Liver (tissue), 9 donors: Measurements from ENCODE around the gene ABHD2. TPM values are rescaled to one million over a fixed set of nuclear protein-coding genes. Genes with fewer than 3 reads are reported as not detected.

Experiments
- DNase-seq: peaks from one replicate; pipeline ENCODE4 v3.0.0-alpha.2; 2017; ENCODE audit warnings: low spot score
- H3K27ac ChIP-seq, 2 donors: one replicate each; pipeline ENCODE4 v1.7.0; 2013; ENCODE audit warnings: inconsistent platforms in 2 of 2, low read length in 2 of 2, control low read depth in 1 of 2, low read depth in 1 of 2, mild to moderate bottlenecking in 1 of 2
- H3K27me3 ChIP-seq, 4 donors: one replicate each; pipeline versions ENCODE4 v1.6.1 to v1.7.0; 2013; ENCODE audit warnings: low read length in 3 of 4, inconsistent platforms in 1 of 4, mild to moderate bottlenecking in 1 of 4, moderate library complexity in 1 of 4; ENCODE audit not compliant: control insufficient read depth in 4 of 4, insufficient read depth in 4 of 4
- H3K36me3 ChIP-seq, 4 donors: one replicate each; pipeline versions ENCODE4 v1.6.1 to v1.7.0; 2013; ENCODE audit warnings: low read length in 3 of 4, mild to moderate bottlenecking in 3 of 4, low read depth in 1 of 4, moderate library complexity in 1 of 4; ENCODE audit not compliant: control insufficient read depth in 4 of 4, insufficient read depth in 3 of 4
- H3K4me1 ChIP-seq, 4 donors: one replicate each; pipeline versions ENCODE4 v1.6.1 to v1.7.0; 2013; ENCODE audit warnings: low read length in 3 of 4, mild to moderate bottlenecking in 3 of 4, moderate library complexity in 1 of 4; ENCODE audit not compliant: control insufficient read depth in 4 of 4, insufficient read depth in 4 of 4
- H3K4me3 ChIP-seq, 3 donors: one replicate each; pipeline versions ENCODE4 v1.6.1 to v1.7.0; 2013; ENCODE audit warnings: low read length in 3 of 3, control low read depth in 1 of 3, low read depth in 1 of 3, mild to moderate bottlenecking in 1 of 3
- H3K9ac ChIP-seq, 2 donors: one replicate each; pipeline ENCODE4 v1.7.0; 2013; ENCODE audit warnings: low read length in 2 of 2, mild to moderate bottlenecking in 2 of 2, moderate library complexity in 2 of 2, control low read depth in 1 of 2, low read depth in 1 of 2
- H3K9me3 ChIP-seq, 4 donors: one replicate each; pipeline versions ENCODE4 v1.6.1 to v1.7.0; 2013; ENCODE audit warnings: low read length in 3 of 4; ENCODE audit not compliant: control insufficient read depth in 4 of 4
- ATF3 ChIP-seq: IDR thresholded peaks from 2 replicates; pipeline ENCODE4 v1.6.1; 2016; ENCODE audit warnings: antibody characterized with exemption
- EGR1 ChIP-seq, 2 donors: IDR thresholded peaks; 2 replicates each; pipeline ENCODE4 v1.6.1; 2016 to 2018; ENCODE audit warnings: antibody characterized with exemption in 2 of 2, low read depth in 2 of 2
- GABPA ChIP-seq, 2 donors: IDR thresholded peaks in 1 of 2; conservative IDR thresholded peaks in 1 of 2; 2 replicates each; pipeline ENCODE4 v1.6.1; 2016; ENCODE audit warnings: antibody characterized with exemption in 2 of 2, mild to moderate bottlenecking in 1 of 2, moderate library complexity in 1 of 2
- NR2F2 ChIP-seq: IDR thresholded peaks from 2 replicates; pipeline ENCODE4 v1.6.1; 2016; ENCODE audit warnings: antibody characterized with exemption
- RAD21 ChIP-seq, 2 donors: IDR thresholded peaks; 2 replicates each; pipeline ENCODE4 v1.6.1; 2016; ENCODE audit warnings: antibody characterized with exemption in 2 of 2, mild to moderate bottlenecking in 2 of 2
- TAF1 ChIP-seq: conservative IDR thresholded peaks from 2 replicates; pipeline ENCODE4 v1.6.1; 2016; ENCODE audit warnings: antibody characterized with exemption, mild to moderate bottlenecking
- YY1 ChIP-seq: IDR thresholded peaks from 2 replicates; pipeline ENCODE4 v1.6.1; 2016; ENCODE audit warnings: antibody characterized with exemption, mild to moderate bottlenecking
- WGBS: extraction: QIAGEN DNeasy Blood & Tissue Kit; methylation state at CpG from one replicate; pipeline ENCODE4 v1.1.7; 2013; 5-methylcytosine and 5-hydroxymethylcytosine counted together
- polyA plus RNA-seq, 2 donors: library from polyadenylated mRNA; stranded (reverse) in 1 of 2; unstranded in 1 of 2; fragments of 200-250 nt in 1 of 2; fragments of >200 nt in 1 of 2; fragmentation: Nextera tagmentation in 1 of 2; extraction: Ambion mirVana in 1 of 2; gene quantifications; one replicate each; pipeline versions ENCODE4 v1.2.1 to v1.2.3, GENCODE V29; 2013 to 2015
- total RNA-seq, 2 donors: library from RNA; depleted of rRNA; stranded (reverse); fragments of >200 nt; gene quantifications; one replicate each; pipeline ENCODE4 v1.2.3, GENCODE V29; 2014
- TF ChIP-seq, protein P1 (sequence below): IDR thresholded peaks from 2 replicates; pipeline ENCODE4 v1.6.1; 2016; ENCODE audit warnings: antibody characterized with exemption
- TF ChIP-seq, protein P2 (sequence below): IDR thresholded peaks from 2 replicates; pipeline ENCODE4 v1.6.1; 2016; ENCODE audit warnings: antibody characterized with exemption, mild to moderate bottlenecking
- TF ChIP-seq, protein P3 (sequence below): fragments of 150-350 bp; IDR thresholded peaks from 2 replicates; pipeline ENCODE4 v1.5.1; 2017; ENCODE audit warnings: improper control_type of control experiment, low read depth, low read length; ENCODE audit not compliant: missing input control
- donor health status: healthy.
- donor health status: healthy.
- donor health status: healthy.
- donor health status: healthy.
- donor health status: healthy.

Gene ABHD2
- total and polyA plus RNA-seq, 4 donors = 34.6 to 663 (median 65.1) TPM

DNA sequence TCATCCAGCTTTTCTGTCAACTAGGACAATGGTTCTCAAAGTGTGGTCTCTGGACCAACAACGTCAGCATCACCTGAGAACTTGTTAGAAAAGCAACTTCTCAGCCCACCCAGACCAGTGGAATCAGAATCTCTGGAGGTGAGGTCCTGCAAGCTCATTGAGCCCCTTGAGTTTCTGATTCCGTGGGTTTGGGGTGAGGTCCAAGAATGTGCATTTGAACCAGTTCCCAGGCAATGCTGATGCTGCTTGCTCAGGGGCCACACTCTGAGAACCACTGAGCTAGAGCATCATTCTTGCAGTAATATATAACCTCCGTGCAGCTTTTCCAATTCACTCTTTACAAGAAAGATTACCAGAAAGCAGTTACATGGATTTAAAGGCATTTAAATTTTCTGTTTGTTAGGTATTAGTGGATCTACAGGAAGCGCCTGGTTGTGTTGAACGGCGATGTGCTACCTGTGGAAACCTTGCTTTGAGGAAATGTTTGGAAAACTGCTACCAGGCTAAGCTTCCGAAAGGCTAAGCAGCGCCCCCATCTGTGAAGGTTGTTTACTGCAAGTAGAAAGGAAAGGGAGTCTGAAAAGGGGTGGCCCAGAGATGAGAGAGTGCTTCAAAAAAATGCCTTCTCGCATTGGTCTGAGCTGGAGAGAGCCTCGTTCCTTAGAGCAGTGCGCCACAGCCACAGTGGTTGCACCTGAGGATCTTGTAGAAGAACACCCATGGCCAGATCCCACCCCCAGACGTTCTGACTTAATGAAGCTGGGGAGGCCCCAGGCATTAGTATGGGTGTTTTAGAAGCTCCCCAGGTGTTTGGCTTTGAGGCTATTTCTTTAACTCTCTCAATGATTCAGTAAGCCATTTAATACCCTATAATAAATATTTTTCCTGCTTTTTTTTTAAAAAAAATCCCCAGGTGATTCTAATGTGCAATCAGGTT is 83.1 kb downstream of the ABHD2 start:
- Histone ChIP-seq H3K9me3 (no peaks in the 10 kb centered on the region), H3K9ac (no peak overlapping the region), H3K4me1 (peaks cover 0 to 3% (median 3%) of the 10 kb centered on the region in 4 donors), H3K27me3 (no peaks in the 10 kb centered on the region), H3K27ac (no peak overlapping the region), H3K4me3 (no peak overlapping the region), H3K36me3 (peaks cover 3 to 57% (median 43%) of the 10 kb centered on the region in 4 donors)
- DNase-seq = peak; percentile 68
- WGBS = 57% methylated on average over 12 of the region's 12 CpGs
- TF ChIP-seq ATF3 (no peak), NR2F2 (no peak), YY1 (no peak), RAD21 (IDR thresholded peaks at IDR 0.05) (peak; percentile 80 to 86), EGR1 (IDR thresholded peaks at IDR 0.05; ENCODE audit: low read depth in 2 of 2) (no peak)
- TF ChIP-seq, protein P1, sequence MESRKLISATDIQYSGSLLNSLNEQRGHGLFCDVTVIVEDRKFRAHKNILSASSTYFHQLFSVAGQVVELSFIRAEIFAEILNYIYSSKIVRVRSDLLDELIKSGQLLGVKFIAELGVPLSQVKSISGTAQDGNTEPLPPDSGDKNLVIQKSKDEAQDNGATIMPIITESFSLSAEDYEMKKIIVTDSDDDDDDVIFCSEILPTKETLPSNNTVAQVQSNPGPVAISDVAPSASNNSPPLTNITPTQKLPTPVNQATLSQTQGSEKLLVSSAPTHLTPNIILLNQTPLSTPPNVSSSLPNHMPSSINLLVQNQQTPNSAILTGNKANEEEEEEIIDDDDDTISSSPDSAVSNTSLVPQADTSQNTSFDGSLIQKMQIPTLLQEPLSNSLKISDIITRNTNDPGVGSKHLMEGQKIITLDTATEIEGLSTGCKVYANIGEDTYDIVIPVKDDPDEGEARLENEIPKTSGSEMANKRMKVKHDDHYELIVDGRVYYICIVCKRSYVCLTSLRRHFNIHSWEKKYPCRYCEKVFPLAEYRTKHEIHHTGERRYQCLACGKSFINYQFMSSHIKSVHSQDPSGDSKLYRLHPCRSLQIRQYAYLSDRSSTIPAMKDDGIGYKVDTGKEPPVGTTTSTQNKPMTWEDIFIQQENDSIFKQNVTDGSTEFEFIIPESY = no peak
- TF ChIP-seq, protein P2, sequence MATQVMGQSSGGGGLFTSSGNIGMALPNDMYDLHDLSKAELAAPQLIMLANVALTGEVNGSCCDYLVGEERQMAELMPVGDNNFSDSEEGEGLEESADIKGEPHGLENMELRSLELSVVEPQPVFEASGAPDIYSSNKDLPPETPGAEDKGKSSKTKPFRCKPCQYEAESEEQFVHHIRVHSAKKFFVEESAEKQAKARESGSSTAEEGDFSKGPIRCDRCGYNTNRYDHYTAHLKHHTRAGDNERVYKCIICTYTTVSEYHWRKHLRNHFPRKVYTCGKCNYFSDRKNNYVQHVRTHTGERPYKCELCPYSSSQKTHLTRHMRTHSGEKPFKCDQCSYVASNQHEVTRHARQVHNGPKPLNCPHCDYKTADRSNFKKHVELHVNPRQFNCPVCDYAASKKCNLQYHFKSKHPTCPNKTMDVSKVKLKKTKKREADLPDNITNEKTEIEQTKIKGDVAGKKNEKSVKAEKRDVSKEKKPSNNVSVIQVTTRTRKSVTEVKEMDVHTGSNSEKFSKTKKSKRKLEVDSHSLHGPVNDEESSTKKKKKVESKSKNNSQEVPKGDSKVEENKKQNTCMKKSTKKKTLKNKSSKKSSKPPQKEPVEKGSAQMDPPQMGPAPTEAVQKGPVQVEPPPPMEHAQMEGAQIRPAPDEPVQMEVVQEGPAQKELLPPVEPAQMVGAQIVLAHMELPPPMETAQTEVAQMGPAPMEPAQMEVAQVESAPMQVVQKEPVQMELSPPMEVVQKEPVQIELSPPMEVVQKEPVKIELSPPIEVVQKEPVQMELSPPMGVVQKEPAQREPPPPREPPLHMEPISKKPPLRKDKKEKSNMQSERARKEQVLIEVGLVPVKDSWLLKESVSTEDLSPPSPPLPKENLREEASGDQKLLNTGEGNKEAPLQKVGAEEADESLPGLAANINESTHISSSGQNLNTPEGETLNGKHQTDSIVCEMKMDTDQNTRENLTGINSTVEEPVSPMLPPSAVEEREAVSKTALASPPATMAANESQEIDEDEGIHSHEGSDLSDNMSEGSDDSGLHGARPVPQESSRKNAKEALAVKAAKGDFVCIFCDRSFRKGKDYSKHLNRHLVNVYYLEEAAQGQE = no peak
- TF ChIP-seq, protein P3, sequence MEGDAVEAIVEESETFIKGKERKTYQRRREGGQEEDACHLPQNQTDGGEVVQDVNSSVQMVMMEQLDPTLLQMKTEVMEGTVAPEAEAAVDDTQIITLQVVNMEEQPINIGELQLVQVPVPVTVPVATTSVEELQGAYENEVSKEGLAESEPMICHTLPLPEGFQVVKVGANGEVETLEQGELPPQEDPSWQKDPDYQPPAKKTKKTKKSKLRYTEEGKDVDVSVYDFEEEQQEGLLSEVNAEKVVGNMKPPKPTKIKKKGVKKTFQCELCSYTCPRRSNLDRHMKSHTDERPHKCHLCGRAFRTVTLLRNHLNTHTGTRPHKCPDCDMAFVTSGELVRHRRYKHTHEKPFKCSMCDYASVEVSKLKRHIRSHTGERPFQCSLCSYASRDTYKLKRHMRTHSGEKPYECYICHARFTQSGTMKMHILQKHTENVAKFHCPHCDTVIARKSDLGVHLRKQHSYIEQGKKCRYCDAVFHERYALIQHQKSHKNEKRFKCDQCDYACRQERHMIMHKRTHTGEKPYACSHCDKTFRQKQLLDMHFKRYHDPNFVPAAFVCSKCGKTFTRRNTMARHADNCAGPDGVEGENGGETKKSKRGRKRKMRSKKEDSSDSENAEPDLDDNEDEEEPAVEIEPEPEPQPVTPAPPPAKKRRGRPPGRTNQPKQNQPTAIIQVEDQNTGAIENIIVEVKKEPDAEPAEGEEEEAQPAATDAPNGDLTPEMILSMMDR = peak; percentile 64

- Histone ChIP-seq H3K4me1 (peaks cover 0 to 3% (median 0%) of the 10 kb centered on the region in 4 donors), H3K27me3 (no peaks in the 10 kb centered on the region), H3K27ac (no peak overlapping the region), H3K9ac (no peak overlapping the region), H3K9me3 (no peaks in the 10 kb centered on the region), H3K36me3 (peaks cover 3 to 62% (median 57%) of the 10 kb centered on the region in 4 donors), H3K4me3 (no peak overlapping the region)
- WGBS = 79% methylated on average over 2 of the region's 2 CpGs
- no peak for TF ChIP-seq TAF1
- TF ChIP-seq GABPA (IDR thresholded peaks at IDR 0.05 in 1 of 2, conservative IDR thresholded peaks at IDR 0.05 in 1 of 2) = no peak
- no peak for TF ChIP-seq RAD21 (IDR thresholded peaks at IDR 0.05)
- TF ChIP-seq, protein P1 = no peak
- TF ChIP-seq EGR1 (IDR thresholded peaks at IDR 0.05; ENCODE audit: low read depth in 2 of 2) = no peak
- DNase-seq = no peak
Measured at GRCh38 chr15:89172921-89173320, 84.7 kb downstream of the ABHD2 start.
